Esophagus muscularis mucosa (tissue), 4 donors: ENCODE measurements around the gene CFAP161. TPM values are rescaled to one million over a fixed set of nuclear protein-coding genes. Genes with fewer than 3 reads are reported as not detected.

ENCODE experiments used
- DNase-seq: peaks from one replicate; pipeline ENCODE4 v3.0.0-alpha.2; 2017; ENCODE audit errors: extremely low spot score
- H3K27ac ChIP-seq, 4 donors: fragments of 200-600 bp; sonication (generic); replicated peaks in 1 of 4; 1 replicate in 3 of 4; 2 replicates in 1 of 4; pipeline ENCODE4 v1.5.1; 2016 to 2019; ENCODE audit warnings: mild to moderate bottlenecking in 1 of 4
- H3K27me3 ChIP-seq, 4 donors: fragments of 200-600 bp; sonication (generic); one replicate each; pipeline versions ENCODE4 v1.5.1 to v1.6.0; 2016 to 2019
- H3K36me3 ChIP-seq, 4 donors: fragments of 200-600 bp; sonication (generic); one replicate each; pipeline ENCODE4 v1.5.1; 2016 to 2019
- H3K4me1 ChIP-seq, 4 donors: fragments of 200-600 bp; sonication (generic); one replicate each; pipeline ENCODE4 v1.5.1; 2016 to 2019
- H3K4me3 ChIP-seq, 4 donors: fragments of 200-600 bp; sonication (generic); 1 replicate in 2 of 4; 2 replicates in 2 of 4; pipeline ENCODE4 v1.5.1; 2016 to 2019; ENCODE audit warnings: mild to moderate bottlenecking in 4 of 4, moderate library complexity in 1 of 4
- H3K9me3 ChIP-seq, 4 donors: fragments of 200-600 bp; sonication (generic); 1 replicate in 3 of 4; 2 replicates in 1 of 4; pipeline ENCODE4 v1.5.1; 2016 to 2019
- CTCF ChIP-seq, 3 experiments: fragments of 200-600 bp in 2 of 3; fragments of 450-650 bp in 1 of 3; sonication (generic) in 2 of 3; IDR thresholded peaks; one replicate each; pipeline ENCODE4 v1.5.1; 2017 to 2019; ENCODE audit warnings: antibody characterized with exemption in 3 of 3, mild to moderate bottlenecking in 2 of 3, moderate library complexity in 1 of 3
- EP300 ChIP-seq: sonication (generic); formaldehyde crosslinking; IDR thresholded peaks from one replicate; pipeline ENCODE4 v1.6.1; 2017; ENCODE audit warnings: antibody characterized with exemption
- POLR2A ChIP-seq: fragments of 450-650 bp; IDR thresholded peaks from one replicate; pipeline ENCODE4 v1.6.1; 2017; ENCODE audit warnings: antibody characterized with exemption, moderate library complexity, mild to moderate bottlenecking, low read depth
- POLR2AphosphoS5 ChIP-seq, 2 donors: sonication (generic); formaldehyde crosslinking; IDR thresholded peaks; one replicate each; pipeline ENCODE4 v1.6.1; 2017; ENCODE audit warnings: antibody characterized with exemption in 2 of 2
- WGBS: methylation state at CpG from one replicate; pipeline ENCODE4 v1.1.5; 2018; 5-methylcytosine and 5-hydroxymethylcytosine counted together
- intact Hi-C: fragments of 100-400 bp; cut with DNase I; formaldehyde crosslinking; loops from one replicate; pipeline ENCODE4 v1.15.1; 2023
- total RNA-seq, 4 donors: library from RNA; depleted of rRNA; stranded (reverse); fragments of >200 nt; gene quantifications; one replicate each; pipeline versions ENCODE4 v1.1.0 to v1.2.1, GENCODE V29; 2016

CFAP161 gene
- total RNA-seq, 4 donors from 2014 or later: 0.66 to 0.71 TPM; not detected in 2

DNA sequence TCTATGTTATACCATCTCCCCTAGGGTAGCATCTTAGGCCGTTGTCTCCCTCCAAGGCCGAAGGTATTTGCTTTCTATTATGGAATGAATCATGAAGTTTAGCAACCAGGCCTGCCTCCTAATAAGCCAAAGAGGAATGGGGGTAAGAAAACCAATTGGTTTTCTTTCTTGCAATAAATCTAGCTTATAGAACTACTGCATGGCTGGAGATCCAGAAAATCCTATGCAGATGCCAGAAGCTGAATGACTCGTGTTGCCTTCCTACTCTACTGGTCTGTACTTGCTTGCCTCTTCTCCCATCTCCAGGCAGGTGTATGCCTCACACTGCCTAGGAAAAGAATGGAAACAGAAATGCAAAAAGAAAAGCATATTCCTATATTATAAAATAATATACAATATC, 31.5 kb downstream of the CFAP161 start:
- 90% methylated on average over 3 of the region's 3 CpGs for WGBS
- Histone ChIP-seq H3K36me3 (no peaks in the 10 kb centered on the region), H3K27me3 (no peaks in the 10 kb centered on the region), H3K27ac (no peak overlapping the region), H3K9me3 (no peaks in the 10 kb centered on the region), H3K4me3 (no peak overlapping the region), H3K4me1 (peaks cover 14 to 35% (median 23%) of the 10 kb centered on the region in 4 donors)
- intact Hi-C loops: no loop called here
- TF ChIP-seq EP300: no peak
- TF ChIP-seq POLR2A: no peak
- TF ChIP-seq CTCF (IDR thresholded peaks at IDR 0.05): no peak
- no peak for TF ChIP-seq POLR2AphosphoS5 (IDR thresholded peaks at IDR 0.05)
- DNase-seq: no peak

- H3K36me3 ChIP-seq: no peaks in the 10 kb centered on the region
- no peak for DNase-seq
- intact Hi-C loops: no loop called here
- peaks cover 9 to 30% (median 14%) of the 10 kb centered on the region in 4 donors for H3K4me1 ChIP-seq
- H3K9me3 ChIP-seq: no peaks in the 10 kb centered on the region
- peak overlapping the region; percentile 5 to 58 (median 38) for H3K27ac ChIP-seq
- TF ChIP-seq POLR2A (no peak), POLR2AphosphoS5 (IDR thresholded peaks at IDR 0.05) (no peak), EP300 (no peak), CTCF (IDR thresholded peaks at IDR 0.05) (no peak)
- H3K27me3 ChIP-seq: no peaks in the 10 kb centered on the region
- H3K4me3 ChIP-seq: no peak overlapping the region
- 78% methylated on average over 3 of the region's 3 CpGs for WGBS
Observed at GRCh38 chr15:81166636-81167305, 32.7 kb downstream of the CFAP161 start.

DNA sequence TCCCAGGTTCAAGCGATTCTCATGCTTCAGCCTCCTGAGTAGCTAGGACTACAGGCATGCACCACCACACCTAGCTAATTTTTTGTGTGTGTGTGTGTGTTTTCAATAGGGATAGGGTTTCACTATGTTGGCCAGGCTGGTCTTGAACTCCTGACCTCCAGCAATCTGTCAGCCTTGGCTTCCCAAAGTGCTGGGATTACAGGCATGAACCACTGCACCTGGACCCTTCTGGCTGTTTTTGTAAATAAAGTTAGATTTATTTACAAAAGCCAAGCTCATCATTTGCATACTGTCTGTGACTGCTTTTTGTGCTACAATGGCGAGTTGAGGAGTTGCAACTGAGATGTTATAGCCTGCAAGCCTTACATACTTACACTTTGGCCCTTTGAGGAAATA, 34.1 kb downstream of the CFAP161 start:
- Histone ChIP-seq H3K4me3 (no peak overlapping the region), H3K9me3 (no peaks in the 10 kb centered on the region), H3K27ac (no peak overlapping the region), H3K36me3 (no peaks in the 10 kb centered on the region), H3K27me3 (no peaks in the 10 kb centered on the region), H3K4me1 (peaks cover 7 to 25% (median 12%) of the 10 kb centered on the region in 4 donors)
- WGBS: 89% methylated on average over 2 of the region's 2 CpGs
- intact Hi-C loops: no loop called here
- no peak for TF ChIP-seq CTCF (IDR thresholded peaks at IDR 0.05)
- TF ChIP-seq EP300: no peak
- no peak for TF ChIP-seq POLR2AphosphoS5 (IDR thresholded peaks at IDR 0.05)
- no peak for TF ChIP-seq POLR2A
- DNase-seq: no peak

DNA sequence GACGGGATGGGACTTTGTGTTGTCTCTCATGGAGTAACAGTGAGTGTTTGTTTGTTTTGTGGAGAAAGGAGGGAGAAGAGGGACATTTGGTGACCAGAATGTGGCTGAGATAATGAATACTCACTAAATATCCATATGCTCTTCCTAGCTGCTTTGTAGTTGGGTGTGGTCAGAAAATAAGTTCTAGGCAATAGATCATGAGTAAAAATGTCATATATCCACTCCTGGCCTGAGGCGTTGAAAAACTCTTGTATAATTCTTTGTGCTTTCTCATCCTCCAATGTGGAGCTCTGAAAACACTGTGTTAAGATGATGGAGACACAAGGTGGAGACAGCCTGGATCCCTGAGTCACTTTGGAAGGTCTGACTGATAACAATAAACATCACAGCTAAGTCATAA, 34.6 kb downstream of the CFAP161 start:
- H3K27ac ChIP-seq: no peak overlapping the region
- H3K4me3 ChIP-seq: no peak overlapping the region
- H3K27me3 ChIP-seq: no peaks in the 10 kb centered on the region
- no peak for DNase-seq
- intact Hi-C loops: no loop called here
- peaks cover 7 to 25% (median 12%) of the 10 kb centered on the region in 4 donors for H3K4me1 ChIP-seq
- H3K36me3 ChIP-seq: no peaks in the 10 kb centered on the region
- WGBS: 89% methylated on average over 2 of the region's 2 CpGs
- H3K9me3 ChIP-seq: no peaks in the 10 kb centered on the region
- TF ChIP-seq CTCF (IDR thresholded peaks at IDR 0.05): no peak
- no peak for TF ChIP-seq EP300
- no peak for TF ChIP-seq POLR2AphosphoS5 (IDR thresholded peaks at IDR 0.05)
- TF ChIP-seq POLR2A: no peak

GRCh38 chr15:81170511-81170910, 36.4 kb downstream of the CFAP161 start:
- Histone ChIP-seq H3K36me3 (no peaks in the 10 kb centered on the region), H3K27ac (peak overlapping the region in 1 of 4 donors; percentile 1), H3K4me1 (peaks cover 7 to 25% (median 12%) of the 10 kb centered on the region in 4 donors), H3K4me3 (no peak overlapping the region), H3K9me3 (no peaks in the 10 kb centered on the region), H3K27me3 (no peaks in the 10 kb centered on the region)
- intact Hi-C loops: no loop called here
- no peak for DNase-seq
- 54% methylated on average over 3 of the region's 3 CpGs for WGBS
- no peak for TF ChIP-seq POLR2AphosphoS5 (IDR thresholded peaks at IDR 0.05)
- TF ChIP-seq CTCF (IDR thresholded peaks at IDR 0.05): no peak
